Skin epidermis (tissue), 12 donors: Measurements from ENCODE around the gene ADAM12.

Source experiments
- H3K27ac ChIP-seq, 21 experiments: fragments of 200-600 bp; sonication (generic) in 11 of 21; one replicate each; pipeline ENCODE4 v1.5.0; 2020; ENCODE audit warnings: mild to moderate bottlenecking in 3 of 21, inconsistent platforms in 2 of 21, moderate library complexity in 2 of 21
- H3K4me3 ChIP-seq, 7 experiments: fragments of 200-600 bp; sonication (generic) in 2 of 7; one replicate each; pipeline ENCODE4 v1.5.0; 2020; ENCODE audit warnings: inconsistent platforms in 2 of 7, mild to moderate bottlenecking in 2 of 7, moderate library complexity in 1 of 7

The ADAM12 gene

GRCh38 chr10:126222736-126223511 lies 165.4 kb downstream of the ADAM12 start:
- H3K27ac ChIP-seq, result peak overlapping the region in 12 of 21 experiments; percentile 1 to 80 (median 50)

GRCh38 chr10:126221874-126222273 lies 166.4 kb downstream of the ADAM12 start:
- H3K4me3 ChIP-seq, result no peak overlapping the region
- peak overlapping the region in 6 of 21 experiments; percentile 32 to 65 (median 53) for H3K27ac ChIP-seq

More at GRCh38 chr10:126222736-126223511, 165.4 kb downstream of the ADAM12 start:
- no peak overlapping the region for H3K4me3 ChIP-seq

GRCh38 chr10:126218778-126219649 lies 169.3 kb downstream of the ADAM12 start:
- Histone ChIP-seq H3K4me3 (no peak overlapping the region), H3K27ac (no peak overlapping the region)

- H3K4me3 ChIP-seq, result no peak overlapping the region
- H3K27ac ChIP-seq, result no peak overlapping the region
These were observed 170.1 kb downstream of the ADAM12 start for GRCh38 chr10:126218174-126218573.

- peak overlapping the region in 7 of 21 experiments; percentile 5 to 54 (median 39) for H3K27ac ChIP-seq
These were observed 171.7 kb downstream of the ADAM12 start for GRCh38 chr10:126216632-126216961.

GRCh38 chr10:126215746-126216631 lies 172.3 kb downstream of the ADAM12 start:
- H3K27ac ChIP-seq, result peak overlapping the region in 11 of 21 experiments; percentile 5 to 65 (median 37)

More at GRCh38 chr10:126216632-126216961, 171.7 kb downstream of the ADAM12 start:
- no peak overlapping the region for H3K4me3 ChIP-seq

GRCh38 chr10:126214679-126215078 lies 173.6 kb downstream of the ADAM12 start:
- Histone ChIP-seq H3K4me3 (no peak overlapping the region), H3K27ac (peak overlapping the region in 4 of 21 experiments; percentile 39 to 65 (median 50))

More at GRCh38 chr10:126215746-126216631, 172.3 kb downstream of the ADAM12 start:
- H3K4me3 ChIP-seq, result no peak overlapping the region

- H3K27ac ChIP-seq, result no peak overlapping the region
- H3K4me3 ChIP-seq, result no peak overlapping the region
These were observed 174.3 kb downstream of the ADAM12 start for GRCh38 chr10:126214021-126214420.

GRCh38 chr10:126212738-126213137 lies 175.5 kb downstream of the ADAM12 start:
- Histone ChIP-seq H3K27ac (no peak overlapping the region), H3K4me3 (no peak overlapping the region)

- H3K27ac ChIP-seq, result peak overlapping the region in 1 of 21 experiments; percentile 30
These were observed 178.1 kb downstream of the ADAM12 start for GRCh38 chr10:126210051-126210651.

GRCh38 chr10:126209451-126209850 lies 178.8 kb downstream of the ADAM12 start:
- no peak overlapping the region for H3K4me3 ChIP-seq

More at GRCh38 chr10:126210051-126210651, 178.1 kb downstream of the ADAM12 start:
- no peak overlapping the region for H3K4me3 ChIP-seq

GRCh38 chr10:126208726-126209302 lies 179.5 kb downstream of the ADAM12 start:
- peak overlapping the region in 1 of 21 experiments; percentile 50 for H3K27ac ChIP-seq
- no peak overlapping the region for H3K4me3 ChIP-seq

More at GRCh38 chr10:126209451-126209850, 178.8 kb downstream of the ADAM12 start:
- H3K27ac ChIP-seq, result peak overlapping the region in 2 of 21 experiments; percentile 30 to 50

GRCh38 chr10:126207851-126208250 lies 180.4 kb downstream of the ADAM12 start:
- peak overlapping the region in 1 of 21 experiments; percentile 50 for H3K27ac ChIP-seq
- H3K4me3 ChIP-seq, result no peak overlapping the region

GRCh38 chr10:126207313-126207771 lies 180.9 kb downstream of the ADAM12 start:
- H3K27ac ChIP-seq, result peak overlapping the region in 3 of 21 experiments; percentile 11 to 39 (median 34)
- no peak overlapping the region for H3K4me3 ChIP-seq

GRCh38 chr10:126205486-126206205 lies 182.6 kb downstream of the ADAM12 start:
- peak overlapping the region in 1 of 21 experiments; percentile 5 for H3K27ac ChIP-seq
- no peak overlapping the region for H3K4me3 ChIP-seq

- Histone ChIP-seq H3K27ac (peak overlapping the region in 1 of 21 experiments; percentile 42), H3K4me3 (no peak overlapping the region)
These were observed 184.0 kb downstream of the ADAM12 start for GRCh38 chr10:126204320-126204719.

GRCh38 chr10:126203746-126204145 lies 184.5 kb downstream of the ADAM12 start:
- Histone ChIP-seq H3K4me3 (no peak overlapping the region), H3K27ac (peak overlapping the region in 1 of 21 experiments; percentile 42)

GRCh38 chr10:126201603-126202002 lies 186.7 kb downstream of the ADAM12 start:
- no peak overlapping the region for H3K4me3 ChIP-seq
- H3K27ac ChIP-seq, result no peak overlapping the region
